ENCODE measurements around the gene LYVE1. TPM values are rescaled to one million over a fixed set of nuclear protein-coding genes. Genes with fewer than 3 reads are reported as not detected.

LYVE1 gene
- total RNA-seq, 1 donor from 2014 or later: 0.14 TPM

DNA sequence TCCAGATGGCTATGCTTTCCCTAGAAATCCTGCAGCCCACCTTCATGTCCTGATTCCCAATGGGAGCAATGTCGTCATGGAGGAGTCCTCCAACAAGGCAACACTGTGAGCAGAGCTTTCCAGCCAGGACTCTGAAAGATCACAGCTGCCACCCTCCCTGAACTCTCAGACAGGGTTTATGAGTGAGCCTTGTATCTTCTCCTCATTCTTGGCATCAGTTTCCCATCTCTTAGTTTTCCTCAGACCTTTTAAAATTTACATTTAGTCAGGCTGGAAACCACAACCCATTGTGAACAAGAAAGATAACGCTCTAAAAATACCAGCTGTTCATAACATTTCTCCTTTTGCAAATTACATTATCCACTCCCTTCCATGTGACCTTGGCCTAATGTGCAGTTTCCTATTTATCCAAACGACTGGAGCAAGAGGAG is 15.6 kb upstream of the LYVE1 start:
- Mint-ChIP-seq H3K27me3 (ENCODE audit: low read depth) (no peaks in the 10 kb centered on the region), H3K9me3 (no peaks in the 10 kb centered on the region), H3K4me1 (peaks cover 11% of the 10 kb centered on the region), H3K27ac (ENCODE audit: unreplicated experiment) (no peak overlapping the region), H3K36me3 (ENCODE audit: low read depth) (no peaks in the 10 kb centered on the region), H3K4me3 (no peak overlapping the region)
- TF ChIP-seq, protein P1, sequence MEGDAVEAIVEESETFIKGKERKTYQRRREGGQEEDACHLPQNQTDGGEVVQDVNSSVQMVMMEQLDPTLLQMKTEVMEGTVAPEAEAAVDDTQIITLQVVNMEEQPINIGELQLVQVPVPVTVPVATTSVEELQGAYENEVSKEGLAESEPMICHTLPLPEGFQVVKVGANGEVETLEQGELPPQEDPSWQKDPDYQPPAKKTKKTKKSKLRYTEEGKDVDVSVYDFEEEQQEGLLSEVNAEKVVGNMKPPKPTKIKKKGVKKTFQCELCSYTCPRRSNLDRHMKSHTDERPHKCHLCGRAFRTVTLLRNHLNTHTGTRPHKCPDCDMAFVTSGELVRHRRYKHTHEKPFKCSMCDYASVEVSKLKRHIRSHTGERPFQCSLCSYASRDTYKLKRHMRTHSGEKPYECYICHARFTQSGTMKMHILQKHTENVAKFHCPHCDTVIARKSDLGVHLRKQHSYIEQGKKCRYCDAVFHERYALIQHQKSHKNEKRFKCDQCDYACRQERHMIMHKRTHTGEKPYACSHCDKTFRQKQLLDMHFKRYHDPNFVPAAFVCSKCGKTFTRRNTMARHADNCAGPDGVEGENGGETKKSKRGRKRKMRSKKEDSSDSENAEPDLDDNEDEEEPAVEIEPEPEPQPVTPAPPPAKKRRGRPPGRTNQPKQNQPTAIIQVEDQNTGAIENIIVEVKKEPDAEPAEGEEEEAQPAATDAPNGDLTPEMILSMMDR (conservative IDR thresholded peaks at IDR 0.05): no peak
- no peak for DNase-seq (ENCODE audit: low read depth, low spot score)

DNA sequence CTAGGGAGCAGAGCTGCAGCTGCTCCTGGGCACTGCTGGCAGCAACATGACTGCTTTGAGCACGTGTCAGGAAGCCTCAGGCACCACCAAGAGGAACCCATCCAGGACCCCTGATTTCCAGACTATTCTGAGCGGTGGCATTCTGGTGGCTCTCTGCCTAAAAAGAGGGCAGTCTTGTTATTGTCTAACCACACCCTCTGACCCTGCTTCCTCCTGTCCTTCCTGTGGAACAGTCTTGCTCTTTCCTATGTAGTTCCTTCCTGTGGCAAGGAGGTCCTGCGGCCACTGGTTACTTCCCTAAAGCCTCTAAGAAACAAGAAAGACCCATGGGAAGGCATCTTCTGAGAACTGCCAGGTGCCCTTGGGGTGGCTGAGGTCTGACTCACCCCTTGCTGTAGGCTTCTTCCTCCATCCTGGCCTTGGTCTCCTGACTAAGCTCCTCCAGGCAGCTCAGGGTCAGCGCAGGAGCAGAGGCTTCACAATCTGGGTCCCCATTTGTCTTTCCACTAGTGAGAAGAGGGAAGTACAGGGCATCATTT is 13.1 kb upstream of the LYVE1 start:
- H3K4me3 Mint-ChIP-seq: no peak overlapping the region
- no peaks in the 10 kb centered on the region for H3K27me3 Mint-ChIP-seq (ENCODE audit: low read depth)
- H3K9me3 Mint-ChIP-seq: no peaks in the 10 kb centered on the region
- TF ChIP-seq, protein P1 (conservative IDR thresholded peaks at IDR 0.05): no peak
- DNase-seq (ENCODE audit: low read depth, low spot score): no peak
- H3K4me1 Mint-ChIP-seq: peaks cover 14% of the 10 kb centered on the region
- H3K27ac Mint-ChIP-seq (ENCODE audit: unreplicated experiment): no peak overlapping the region
- H3K36me3 Mint-ChIP-seq (ENCODE audit: low read depth): peaks cover 6% of the 10 kb centered on the region

DNA sequence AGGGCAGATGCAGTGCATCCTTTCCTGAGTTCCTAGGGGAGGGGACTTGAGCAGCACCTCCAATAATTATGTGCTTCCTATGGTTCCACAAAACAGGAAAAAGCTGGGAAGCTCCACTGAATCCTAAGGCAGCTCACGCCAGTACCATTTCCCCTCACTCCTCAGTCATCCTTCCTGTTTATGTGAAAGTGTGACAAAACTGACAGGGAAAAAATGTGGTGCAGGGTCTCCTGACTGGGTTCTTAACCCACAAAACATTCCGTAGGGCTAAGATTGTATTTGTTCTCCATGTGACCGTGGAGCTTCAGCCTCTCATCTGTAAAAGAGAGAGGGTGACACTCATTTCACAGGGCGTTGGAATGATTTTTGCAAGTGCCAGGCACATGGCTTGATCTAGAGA is 12.2 kb upstream of the LYVE1 start:
- Mint-ChIP-seq H3K27ac (ENCODE audit: unreplicated experiment) (no peak overlapping the region), H3K9me3 (no peaks in the 10 kb centered on the region), H3K36me3 (ENCODE audit: low read depth) (peaks cover 6% of the 10 kb centered on the region), H3K4me3 (no peak overlapping the region), H3K27me3 (ENCODE audit: low read depth) (no peaks in the 10 kb centered on the region), H3K4me1 (peaks cover 14% of the 10 kb centered on the region)
- no peak for DNase-seq (ENCODE audit: low read depth, low spot score)
- TF ChIP-seq, protein P1 (conservative IDR thresholded peaks at IDR 0.05): no peak

DNA sequence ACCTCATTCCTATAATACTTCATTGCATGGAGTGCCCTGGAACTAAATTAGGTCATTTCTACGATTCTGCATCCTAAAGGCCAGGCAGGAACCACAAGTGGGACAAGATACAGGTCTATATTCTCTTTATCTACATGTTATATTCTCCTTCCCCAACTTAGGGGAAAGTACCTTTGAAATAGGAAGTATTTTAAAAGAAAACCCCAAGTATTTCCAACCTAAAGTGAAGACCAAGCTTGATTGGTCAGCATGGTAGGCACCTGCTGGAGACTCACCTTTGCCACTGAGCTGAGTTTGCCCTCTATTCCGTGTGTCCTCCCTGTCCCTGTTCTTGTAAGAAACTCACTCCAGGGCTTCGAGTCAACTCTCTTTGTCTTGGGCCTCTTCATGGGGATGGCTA is 11.2 kb upstream of the LYVE1 start:
- Mint-ChIP-seq H3K9me3 (no peaks in the 10 kb centered on the region), H3K27ac (ENCODE audit: unreplicated experiment) (no peak overlapping the region), H3K27me3 (ENCODE audit: low read depth) (no peaks in the 10 kb centered on the region), H3K4me3 (no peak overlapping the region), H3K4me1 (peaks cover 14% of the 10 kb centered on the region), H3K36me3 (ENCODE audit: low read depth) (peaks cover 6% of the 10 kb centered on the region)
- no peak for DNase-seq (ENCODE audit: low read depth, low spot score)
- TF ChIP-seq, protein P1 (conservative IDR thresholded peaks at IDR 0.05): no peak

DNA sequence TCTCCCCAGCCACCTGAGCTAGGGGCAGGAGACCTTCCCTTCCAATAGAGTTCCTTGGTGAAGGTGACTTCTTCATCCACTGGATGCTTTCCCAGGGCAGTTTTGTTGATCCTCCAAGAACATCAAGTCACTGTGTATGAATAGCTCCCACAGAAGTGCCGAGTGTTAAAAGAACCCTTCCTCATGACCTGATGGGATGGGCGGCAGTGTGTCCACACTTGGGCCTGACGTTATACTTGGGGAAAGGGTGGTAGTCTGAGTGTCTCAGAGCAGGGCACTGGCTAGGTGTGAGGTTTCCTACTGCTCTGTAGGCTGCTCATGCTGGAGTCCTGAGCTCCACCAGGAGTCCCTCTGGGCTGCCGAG is 7.6 kb upstream of the LYVE1 start:
- H3K27me3 Mint-ChIP-seq (ENCODE audit: low read depth): no peaks in the 10 kb centered on the region
- H3K36me3 Mint-ChIP-seq (ENCODE audit: low read depth): peaks cover 6% of the 10 kb centered on the region
- H3K4me3 Mint-ChIP-seq: no peak overlapping the region
- no peak overlapping the region for H3K27ac Mint-ChIP-seq (ENCODE audit: unreplicated experiment)
- peaks cover 14% of the 10 kb centered on the region for H3K4me1 Mint-ChIP-seq
- H3K9me3 Mint-ChIP-seq: no peaks in the 10 kb centered on the region
- DNase-seq (ENCODE audit: low read depth, low spot score): no peak
- TF ChIP-seq, protein P1 (conservative IDR thresholded peaks at IDR 0.05): no peak
